Measurements from ENCODE around the gene CDV3. TPM values are rescaled to one million over a fixed set of nuclear protein-coding genes. Genes with fewer than 3 reads are reported as not detected.

Gene CDV3
- total RNA-seq, 1 experiment from 2014 or later: 161 TPM

DNA sequence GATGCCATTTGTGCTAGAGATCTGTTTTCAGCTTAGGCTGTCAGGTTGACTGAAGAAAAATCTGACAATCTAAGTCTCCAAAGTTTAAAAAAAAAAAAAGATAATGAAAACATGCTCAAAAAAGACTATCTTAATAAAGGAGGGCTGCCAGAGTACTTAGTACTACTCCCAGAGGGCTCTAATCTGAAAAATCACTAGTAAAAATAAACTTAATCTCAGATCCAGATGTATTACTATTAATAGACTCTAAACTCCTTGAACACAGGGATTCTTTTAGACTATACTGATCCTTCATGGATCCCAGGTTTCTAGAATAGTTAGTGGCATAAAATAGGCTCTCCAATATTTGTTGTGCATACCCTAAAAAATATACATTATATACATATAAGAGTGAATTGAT lies 54.3 kb downstream of the CDV3 start:
- Histone ChIP-seq H3K36me3 (ENCODE audit: insufficient read depth, low read length, poor library complexity, severe bottlenecking) (peaks cover 84% of the 10 kb centered on the region), H3K4me1 (ENCODE audit: insufficient read depth, low read length, poor library complexity, severe bottlenecking) (no peaks in the 10 kb centered on the region), H3K27me3 (replicated peaks; ENCODE audit: insufficient read depth, low read depth, low read length, poor library complexity) (no peaks in the 10 kb centered on the region), H3K27ac (ENCODE audit: low read depth, low read length, poor library complexity, severe bottlenecking) (no peak overlapping the region), H3K9me3 (ENCODE audit: low read depth, low read length, poor library complexity, severe bottlenecking) (no peaks in the 10 kb centered on the region), H3K4me3 (ENCODE audit: low read depth, low read length, poor library complexity, severe bottlenecking) (no peak overlapping the region)
- BruUV-seq (replicated peaks): no TSS peak
- TF ChIP-seq, protein P1, sequence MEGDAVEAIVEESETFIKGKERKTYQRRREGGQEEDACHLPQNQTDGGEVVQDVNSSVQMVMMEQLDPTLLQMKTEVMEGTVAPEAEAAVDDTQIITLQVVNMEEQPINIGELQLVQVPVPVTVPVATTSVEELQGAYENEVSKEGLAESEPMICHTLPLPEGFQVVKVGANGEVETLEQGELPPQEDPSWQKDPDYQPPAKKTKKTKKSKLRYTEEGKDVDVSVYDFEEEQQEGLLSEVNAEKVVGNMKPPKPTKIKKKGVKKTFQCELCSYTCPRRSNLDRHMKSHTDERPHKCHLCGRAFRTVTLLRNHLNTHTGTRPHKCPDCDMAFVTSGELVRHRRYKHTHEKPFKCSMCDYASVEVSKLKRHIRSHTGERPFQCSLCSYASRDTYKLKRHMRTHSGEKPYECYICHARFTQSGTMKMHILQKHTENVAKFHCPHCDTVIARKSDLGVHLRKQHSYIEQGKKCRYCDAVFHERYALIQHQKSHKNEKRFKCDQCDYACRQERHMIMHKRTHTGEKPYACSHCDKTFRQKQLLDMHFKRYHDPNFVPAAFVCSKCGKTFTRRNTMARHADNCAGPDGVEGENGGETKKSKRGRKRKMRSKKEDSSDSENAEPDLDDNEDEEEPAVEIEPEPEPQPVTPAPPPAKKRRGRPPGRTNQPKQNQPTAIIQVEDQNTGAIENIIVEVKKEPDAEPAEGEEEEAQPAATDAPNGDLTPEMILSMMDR (conservative IDR thresholded peaks at IDR 0.05; ENCODE audit: low read depth, low read length): no peak
- no peak for TF ChIP-seq EZH2 (IDR thresholded peaks at IDR 0.05; ENCODE audit: borderline replicate concordance, low read depth, low read length, poor library complexity, severe bottlenecking)
- intact Hi-C loops (cut with micrococcal nuclease; ENCODE audit: unreplicated experiment): no loop called here
- ChIA-PET POLR2A (ENCODE audit: low non-redundant PET) (no interaction called here), CTCF (no interaction called here)
- DNase-seq (ENCODE audit: low spot score): no peak

DNA sequence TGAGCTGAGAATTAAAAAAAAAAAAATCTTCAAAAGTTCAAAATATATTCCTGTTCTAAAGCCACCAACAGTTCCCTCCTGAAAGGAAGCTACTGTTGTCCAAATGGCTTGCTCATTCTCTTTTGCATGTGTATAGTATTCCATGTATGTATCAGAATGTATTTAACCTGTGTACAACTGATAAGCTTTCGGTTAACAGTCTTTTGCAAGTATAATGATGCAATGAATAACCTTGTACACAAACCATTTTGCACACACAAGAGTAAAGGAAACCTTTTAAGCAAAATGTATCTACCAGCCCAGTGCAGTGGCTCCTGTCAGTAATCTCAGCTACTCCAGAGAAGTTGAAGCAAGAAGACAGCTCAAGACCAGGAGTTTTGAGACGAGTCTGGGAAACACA lies 55.7 kb downstream of the CDV3 start:
- TF ChIP-seq EZH2 (IDR thresholded peaks at IDR 0.05; ENCODE audit: borderline replicate concordance, low read depth, low read length, poor library complexity, severe bottlenecking): no peak
- TF ChIP-seq, protein P1 (conservative IDR thresholded peaks at IDR 0.05; ENCODE audit: low read depth, low read length): no peak
- DNase-seq (ENCODE audit: low spot score): no peak
- Histone ChIP-seq H3K36me3 (ENCODE audit: insufficient read depth, low read length, poor library complexity, severe bottlenecking) (peaks cover 83% of the 10 kb centered on the region), H3K27ac (ENCODE audit: low read depth, low read length, poor library complexity, severe bottlenecking) (no peak overlapping the region), H3K4me1 (ENCODE audit: insufficient read depth, low read length, poor library complexity, severe bottlenecking) (no peaks in the 10 kb centered on the region), H3K9me3 (ENCODE audit: low read depth, low read length, poor library complexity, severe bottlenecking) (no peaks in the 10 kb centered on the region), H3K4me3 (ENCODE audit: low read depth, low read length, poor library complexity, severe bottlenecking) (no peak overlapping the region), H3K27me3 (replicated peaks; ENCODE audit: insufficient read depth, low read depth, low read length, poor library complexity) (no peaks in the 10 kb centered on the region)
- BruUV-seq (replicated peaks): no TSS peak
- intact Hi-C loops (cut with micrococcal nuclease; ENCODE audit: unreplicated experiment): no loop called here
- ChIA-PET POLR2A (ENCODE audit: low non-redundant PET) (no interaction called here), CTCF (no interaction called here)

- TF ChIP-seq EZH2 (IDR thresholded peaks at IDR 0.05; ENCODE audit: borderline replicate concordance, low read depth, low read length, poor library complexity, severe bottlenecking): no peak
- TF ChIP-seq, protein P1 (conservative IDR thresholded peaks at IDR 0.05; ENCODE audit: low read depth, low read length): no peak
- no TSS peak for BruUV-seq (replicated peaks)
- Histone ChIP-seq H3K36me3 (ENCODE audit: insufficient read depth, low read length, poor library complexity, severe bottlenecking) (peaks cover 83% of the 10 kb centered on the region), H3K4me3 (ENCODE audit: low read depth, low read length, poor library complexity, severe bottlenecking) (no peak overlapping the region), H3K4me1 (ENCODE audit: insufficient read depth, low read length, poor library complexity, severe bottlenecking) (no peaks in the 10 kb centered on the region), H3K27ac (ENCODE audit: low read depth, low read length, poor library complexity, severe bottlenecking) (no peak overlapping the region), H3K9me3 (ENCODE audit: low read depth, low read length, poor library complexity, severe bottlenecking) (no peaks in the 10 kb centered on the region), H3K27me3 (replicated peaks; ENCODE audit: insufficient read depth, low read depth, low read length, poor library complexity) (no peaks in the 10 kb centered on the region)
- ChIA-PET CTCF (no interaction called here), POLR2A (ENCODE audit: low non-redundant PET) (no interaction called here)
- DNase-seq (ENCODE audit: low spot score): no peak
- intact Hi-C loops (cut with micrococcal nuclease; ENCODE audit: unreplicated experiment): no loop called here
Measured at GRCh38 chr3:133633439-133633838, 60.0 kb downstream of the CDV3 start.

Other genes starting within 250 kb of the CDV3 start
- gene BFSP2, start 173.6 kb upstream of the CDV3 start, total RNA-seq (2021): not detected in 2 replicates
- gene TOPBP1, start 88.3 kb downstream of the CDV3 start, total RNA-seq (2021): 56.8 and 59.8 TPM in 2 replicates
- gene TF, start 172.7 kb downstream of the CDV3 start, total RNA-seq (2021): 0.11 and 0.13 TPM in 2 replicates
- 52.1 and 64.2 TPM in 2 replicates for gene SRPRB, start 232.1 kb downstream of the CDV3 start, total RNA-seq (2021)

All from A673 (cell line).